A673 (cell line): Measurements from ENCODE around the gene NAA38.

Experiments
- EZH2 ChIP-seq: fragments of 200-600 bp; sonication (generic); IDR thresholded peaks from 2 replicates; pipeline ENCODE4 v1.6.1; 2017; ENCODE audit warnings: borderline replicate concordance, low read depth, mild to moderate bottlenecking, mixed read lengths, antibody characterized with exemption, low read length; ENCODE audit not compliant: poor library complexity, severe bottlenecking
- TF ChIP-seq, protein P1 (sequence below): fragments of 300-800, 200-600 bp; sonication (generic); conservative IDR thresholded peaks from 2 replicates; pipeline ENCODE4 v1.5.1; 2017; ENCODE audit warnings: low read depth, mild to moderate bottlenecking, antibody characterized with exemption, low read length, moderate library complexity, mixed read lengths

DNA sequence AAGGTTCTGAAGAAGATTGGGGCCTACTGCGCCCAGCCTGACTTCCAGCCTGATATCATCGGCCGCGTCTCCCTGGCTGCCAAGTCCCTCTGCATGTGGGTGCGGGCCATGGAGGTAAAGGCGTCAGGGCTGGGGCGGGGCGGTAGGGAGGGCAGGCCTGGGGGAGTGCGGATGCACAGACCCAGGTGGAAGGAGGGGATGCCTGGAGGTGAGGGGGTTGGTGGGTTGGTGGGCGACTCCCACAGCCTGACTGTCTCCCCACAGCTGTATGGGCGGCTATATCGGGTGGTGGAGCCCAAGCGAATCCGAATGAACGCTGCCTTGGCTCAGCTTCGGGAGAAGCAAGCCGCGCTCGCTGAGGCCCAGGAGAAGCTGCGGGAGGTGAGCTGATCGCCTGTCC lies 50.2 kb downstream of the NAA38 start:
- TF ChIP-seq, protein P1, sequence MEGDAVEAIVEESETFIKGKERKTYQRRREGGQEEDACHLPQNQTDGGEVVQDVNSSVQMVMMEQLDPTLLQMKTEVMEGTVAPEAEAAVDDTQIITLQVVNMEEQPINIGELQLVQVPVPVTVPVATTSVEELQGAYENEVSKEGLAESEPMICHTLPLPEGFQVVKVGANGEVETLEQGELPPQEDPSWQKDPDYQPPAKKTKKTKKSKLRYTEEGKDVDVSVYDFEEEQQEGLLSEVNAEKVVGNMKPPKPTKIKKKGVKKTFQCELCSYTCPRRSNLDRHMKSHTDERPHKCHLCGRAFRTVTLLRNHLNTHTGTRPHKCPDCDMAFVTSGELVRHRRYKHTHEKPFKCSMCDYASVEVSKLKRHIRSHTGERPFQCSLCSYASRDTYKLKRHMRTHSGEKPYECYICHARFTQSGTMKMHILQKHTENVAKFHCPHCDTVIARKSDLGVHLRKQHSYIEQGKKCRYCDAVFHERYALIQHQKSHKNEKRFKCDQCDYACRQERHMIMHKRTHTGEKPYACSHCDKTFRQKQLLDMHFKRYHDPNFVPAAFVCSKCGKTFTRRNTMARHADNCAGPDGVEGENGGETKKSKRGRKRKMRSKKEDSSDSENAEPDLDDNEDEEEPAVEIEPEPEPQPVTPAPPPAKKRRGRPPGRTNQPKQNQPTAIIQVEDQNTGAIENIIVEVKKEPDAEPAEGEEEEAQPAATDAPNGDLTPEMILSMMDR = no peak
- TF ChIP-seq EZH2 = no peak
